GM21737 (cell line): ENCODE data around the gene BEST4.
"Not testable (repeated sequence)": the region's sequence is repeated elsewhere in the genome, so short reads cannot be mapped to it uniquely, and the experiment has no call there.

Experiments used
- ATAC-seq: cut with Tn5 transposase; IDR thresholded peaks from one replicate; pipeline ENCODE4 v1.9.1; 2021; ENCODE audit warnings: mild to moderate bottlenecking, moderate library complexity; ENCODE audit not compliant: unreplicated experiment

BEST4 gene

DNA sequence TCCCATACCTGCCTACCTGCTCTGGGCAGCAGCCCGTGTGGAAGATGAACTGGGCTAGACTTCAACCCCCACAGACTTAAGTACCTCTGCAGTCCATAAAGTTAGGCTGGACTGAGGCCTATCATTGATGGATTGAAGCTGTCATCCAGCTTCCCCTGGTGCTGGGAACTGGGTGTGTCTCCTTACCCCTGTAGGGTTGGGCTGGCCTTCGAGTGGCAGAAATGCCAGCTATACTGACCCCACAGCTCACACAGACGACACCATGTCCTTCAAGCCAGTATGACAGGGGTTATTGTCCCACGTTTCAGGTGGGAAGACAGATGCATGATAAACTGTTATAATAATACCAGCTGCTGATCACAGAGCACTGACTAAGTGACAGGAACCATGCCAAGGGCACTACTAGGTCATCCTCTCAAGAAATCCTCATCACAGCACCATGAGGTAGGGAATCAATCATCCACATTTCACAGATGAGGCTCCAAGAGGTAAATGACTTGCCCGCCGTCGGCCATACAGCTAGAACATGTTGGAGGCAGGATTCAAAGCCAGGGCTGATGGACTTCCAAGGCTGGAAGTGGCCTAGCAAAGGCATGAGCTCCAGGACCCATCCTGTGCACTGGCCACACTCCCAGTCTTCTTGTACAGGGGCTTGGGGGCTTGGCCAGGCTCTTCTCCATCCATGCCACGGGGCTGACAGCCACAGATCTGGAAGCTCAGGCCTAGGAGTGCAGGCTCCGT lies at the start of gene BEST4:
TSS of gene BEST4 (minus strand) at position 51 of the 741 bp plus-strand sequence. CDS start 465 bp downstream, outside the sequence.
- ATAC-seq = no peak

DNA sequence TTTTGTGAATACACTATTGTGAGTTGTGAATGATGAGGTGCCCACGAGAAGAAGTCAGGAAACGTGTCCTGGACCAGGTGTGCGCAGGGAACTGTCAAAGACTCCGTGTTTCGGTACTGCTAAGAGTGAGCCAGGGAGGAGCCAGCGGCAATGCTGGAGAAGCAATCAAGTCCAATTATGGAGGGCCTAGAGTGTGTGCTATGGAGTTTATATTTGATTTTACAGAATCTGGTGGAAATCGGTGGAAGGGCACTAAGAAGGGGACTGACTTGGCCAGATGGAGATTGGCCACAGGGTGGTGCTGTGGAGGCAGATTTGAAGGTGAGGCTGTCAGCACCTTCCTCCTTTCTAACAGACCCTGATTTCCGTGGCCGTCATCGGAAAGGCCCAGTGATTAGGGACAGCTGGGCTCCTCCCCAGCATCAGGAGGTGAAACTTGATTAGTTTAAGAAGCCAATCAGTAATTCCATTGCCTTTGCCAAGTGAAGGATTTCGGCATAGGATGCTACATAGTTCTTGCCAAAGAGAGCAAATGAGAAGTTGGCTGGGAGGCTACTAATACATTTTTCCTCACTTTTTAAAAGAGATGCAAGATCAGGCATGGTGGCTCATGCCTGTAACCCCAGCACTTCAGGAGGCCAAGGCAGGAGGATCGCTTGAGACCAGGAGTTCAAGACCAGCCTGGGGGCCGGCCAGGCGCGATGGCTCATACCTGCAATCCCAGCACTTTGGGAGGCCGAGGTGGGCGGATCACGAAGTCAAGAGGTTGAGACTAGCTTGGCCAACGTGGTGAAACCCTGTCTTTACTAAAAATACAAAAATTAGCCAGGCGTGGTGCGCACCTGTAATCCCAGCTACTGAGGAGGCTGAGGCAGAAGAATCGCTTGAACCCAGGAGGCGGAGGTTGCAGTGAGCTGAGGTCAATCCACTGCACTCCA lies 48.0 kb upstream of the BEST4 start:
- peak; percentile 53 for ATAC-seq

DNA sequence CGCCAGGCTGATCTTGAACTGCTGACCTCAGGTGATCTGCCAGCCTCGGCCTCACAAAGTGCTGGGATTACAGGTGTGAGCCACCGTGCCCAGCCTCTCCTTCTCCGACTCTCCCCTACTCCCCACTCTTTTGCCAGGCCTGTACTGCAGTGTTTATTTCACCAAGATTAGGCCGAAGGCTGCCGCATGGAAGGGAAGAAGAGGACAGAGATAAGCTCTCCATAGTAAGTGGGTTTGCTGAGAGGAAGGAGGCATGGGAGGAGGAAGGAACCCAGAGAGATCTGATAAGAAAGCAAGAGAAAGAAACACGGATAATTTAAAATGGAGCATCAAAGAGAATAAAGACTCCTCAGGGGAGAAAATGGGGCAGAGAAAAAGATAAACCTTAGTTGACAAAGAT lies 46.4 kb upstream of the BEST4 start:
- ATAC-seq = no peak

DNA sequence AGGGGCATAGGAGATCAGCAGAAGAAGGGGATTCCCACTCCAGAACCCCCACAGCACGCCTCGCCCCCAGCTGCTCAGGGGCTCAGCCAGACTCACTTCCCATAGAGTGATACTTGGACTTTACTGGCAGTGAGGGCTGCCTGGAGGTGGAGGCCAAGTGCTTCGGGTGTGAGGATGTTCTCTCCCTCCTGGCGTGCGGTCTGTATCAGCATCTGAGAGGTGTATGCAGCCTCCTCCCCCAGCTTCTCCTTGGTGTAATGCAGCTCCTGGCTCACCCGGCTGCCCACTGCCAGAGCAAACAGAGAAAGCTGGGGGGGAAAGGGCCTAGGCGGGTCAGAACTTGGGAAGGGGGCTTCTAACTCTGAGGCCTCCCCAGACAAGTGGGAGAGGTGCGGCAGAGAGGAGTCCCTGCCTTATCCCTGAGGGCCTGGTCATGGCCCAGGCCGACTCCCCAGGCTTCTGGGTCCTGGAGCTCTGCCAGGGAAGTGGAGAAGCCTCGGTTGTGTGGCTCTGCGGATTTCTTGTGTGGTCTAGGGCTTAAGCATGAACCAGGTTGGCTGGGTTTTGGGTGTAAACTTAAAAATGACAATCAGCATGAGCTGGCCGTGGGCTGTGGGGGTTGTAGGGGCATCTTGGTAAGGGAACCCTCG lies 44.2 kb upstream of the BEST4 start:
- no peak for ATAC-seq

DNA sequence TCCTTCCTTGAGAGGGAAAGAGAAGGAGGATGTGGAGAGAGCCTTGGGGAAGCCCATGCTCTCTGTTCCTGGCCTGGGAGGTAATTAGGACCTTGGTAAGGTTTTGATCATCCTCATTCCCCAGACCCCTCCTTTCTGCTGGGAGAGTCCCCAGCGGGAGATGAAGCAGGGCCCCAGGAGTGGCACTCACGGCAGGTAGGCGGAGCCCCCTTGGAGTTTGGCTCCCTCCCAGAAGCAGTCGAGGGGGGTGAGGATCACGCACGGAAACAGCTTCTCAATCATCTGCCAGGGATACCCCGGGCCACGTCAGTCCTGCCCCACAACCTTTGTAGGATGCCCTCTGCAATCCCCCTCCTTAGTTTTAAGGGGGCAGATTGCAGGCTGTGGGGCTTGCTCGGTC lies 43.5 kb upstream of the BEST4 start:
- ATAC-seq = no peak

DNA sequence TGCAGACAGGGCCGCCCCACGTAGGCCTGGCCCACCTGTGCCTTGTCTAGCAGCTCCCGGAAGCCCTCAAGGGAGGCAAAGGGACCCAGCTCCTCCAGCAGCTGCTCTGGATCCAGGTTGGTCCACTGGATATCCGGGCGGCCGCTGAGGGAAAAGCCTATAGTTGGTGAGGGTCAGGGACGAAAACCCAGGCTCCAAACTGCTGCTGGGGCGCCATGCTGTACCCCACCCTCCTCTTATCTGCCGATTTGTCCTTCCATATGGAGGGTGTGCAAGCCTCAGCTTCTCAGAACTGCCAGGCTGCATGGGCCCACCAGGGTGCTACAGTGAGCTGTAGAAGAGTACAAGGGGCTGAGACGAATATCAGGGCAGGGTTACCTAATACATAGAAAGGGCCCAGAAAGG lies 42.9 kb upstream of the BEST4 start:
- ATAC-seq = no peak

DNA sequence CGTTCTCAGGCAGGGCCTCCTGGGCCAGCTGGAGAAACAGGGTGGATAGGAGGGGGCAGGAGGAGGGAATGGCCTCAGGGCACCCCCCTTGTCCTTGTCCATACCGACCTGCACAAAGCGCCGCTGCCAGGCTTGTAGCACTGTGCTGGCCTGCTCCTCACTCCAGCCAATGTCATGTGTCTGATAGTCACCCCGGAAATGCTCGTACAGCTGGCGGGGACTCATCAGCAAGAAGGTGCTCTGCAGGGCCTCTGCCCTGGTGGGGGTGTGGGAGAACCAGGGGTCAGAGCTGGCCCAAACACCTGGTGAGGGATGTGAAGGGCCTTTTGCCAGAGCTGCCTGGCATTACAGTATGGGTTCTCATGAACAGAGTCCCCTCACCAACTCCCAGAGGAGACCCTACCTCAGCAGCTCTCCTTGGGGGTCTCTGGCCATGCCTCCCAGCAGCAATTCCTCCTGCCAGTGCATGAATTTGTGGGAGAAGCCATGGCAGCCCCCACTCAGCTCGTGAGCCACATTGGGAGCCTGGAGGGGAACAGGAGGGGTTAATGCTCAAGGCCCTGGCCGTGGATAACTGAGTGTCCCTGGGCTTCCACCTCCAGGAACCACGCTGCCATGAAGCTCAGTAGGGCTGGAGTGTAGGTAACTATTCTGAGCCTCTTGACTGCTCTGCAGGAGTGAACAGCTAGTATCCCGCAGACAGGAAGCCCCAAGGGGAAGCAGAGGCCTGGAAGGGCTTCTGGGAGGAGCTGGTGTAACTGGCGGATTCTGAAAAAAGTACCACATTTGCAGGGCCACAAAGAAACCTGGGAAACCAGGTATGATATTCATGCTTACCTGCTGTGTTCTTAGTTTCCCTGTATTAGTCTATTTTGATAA lies 41.8 kb upstream of the BEST4 start:
- no peak for ATAC-seq

DNA sequence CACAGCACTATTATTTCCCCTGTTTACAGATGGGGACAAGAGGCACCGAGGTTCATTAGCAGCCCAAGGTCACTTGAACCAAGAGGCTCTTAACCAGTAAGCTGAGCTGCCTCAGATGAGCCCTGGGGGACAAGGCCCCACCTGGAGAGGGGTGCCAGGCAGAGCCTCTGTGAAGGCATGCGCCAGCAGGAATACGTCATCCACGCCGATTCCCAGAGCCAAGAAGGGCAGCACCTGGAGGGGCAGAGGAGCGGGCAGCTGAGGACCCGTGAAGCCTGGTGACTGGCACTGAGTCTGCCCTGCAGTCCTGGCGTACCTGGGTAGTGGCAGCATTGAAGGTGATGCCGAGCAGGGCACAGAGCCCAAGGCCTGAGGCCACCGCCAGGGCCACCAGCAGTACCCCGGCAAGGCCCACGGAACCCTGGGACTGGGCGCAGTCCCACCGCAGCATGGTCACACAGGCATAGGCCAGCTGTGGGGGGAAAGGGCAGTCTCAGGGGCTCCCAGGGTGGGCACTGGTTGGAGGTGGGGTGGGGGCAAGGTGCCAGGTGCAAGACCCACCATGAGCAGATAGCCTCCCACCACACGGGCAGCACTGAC lies 41.0 kb upstream of the BEST4 start:
- no peak for ATAC-seq

DNA sequence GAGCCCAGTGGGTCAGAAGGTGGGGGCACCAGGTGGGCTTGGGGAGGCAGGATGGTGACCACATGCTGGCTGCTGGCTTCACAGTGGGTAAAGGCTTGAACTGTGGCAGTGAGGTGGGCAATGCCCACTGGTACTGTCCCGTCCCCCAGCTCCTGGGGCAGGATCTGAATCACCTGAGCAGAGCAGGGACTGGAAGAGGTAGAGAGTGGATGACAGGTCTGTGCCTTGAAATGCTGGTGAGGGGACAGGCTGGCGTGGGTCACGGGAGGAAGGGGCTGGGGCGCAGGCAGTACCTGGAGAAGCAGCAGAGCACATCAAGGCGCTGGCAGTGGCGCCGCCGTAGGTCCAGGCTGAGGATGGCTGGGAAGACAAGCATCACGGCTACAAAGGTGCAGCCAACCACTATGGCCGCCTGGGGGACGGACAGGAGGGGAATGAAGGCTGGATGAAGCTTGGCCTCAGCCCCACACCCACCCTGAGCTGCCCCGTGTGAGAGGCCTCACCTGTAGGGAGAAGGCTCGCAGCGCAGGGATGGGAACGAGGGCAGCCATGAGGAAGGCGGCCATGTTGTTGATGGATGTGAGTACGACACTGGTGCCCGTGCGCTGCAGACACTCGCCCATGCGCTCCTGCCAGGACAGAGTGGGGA lies 40.2 kb upstream of the BEST4 start:
- no peak for ATAC-seq

DNA sequence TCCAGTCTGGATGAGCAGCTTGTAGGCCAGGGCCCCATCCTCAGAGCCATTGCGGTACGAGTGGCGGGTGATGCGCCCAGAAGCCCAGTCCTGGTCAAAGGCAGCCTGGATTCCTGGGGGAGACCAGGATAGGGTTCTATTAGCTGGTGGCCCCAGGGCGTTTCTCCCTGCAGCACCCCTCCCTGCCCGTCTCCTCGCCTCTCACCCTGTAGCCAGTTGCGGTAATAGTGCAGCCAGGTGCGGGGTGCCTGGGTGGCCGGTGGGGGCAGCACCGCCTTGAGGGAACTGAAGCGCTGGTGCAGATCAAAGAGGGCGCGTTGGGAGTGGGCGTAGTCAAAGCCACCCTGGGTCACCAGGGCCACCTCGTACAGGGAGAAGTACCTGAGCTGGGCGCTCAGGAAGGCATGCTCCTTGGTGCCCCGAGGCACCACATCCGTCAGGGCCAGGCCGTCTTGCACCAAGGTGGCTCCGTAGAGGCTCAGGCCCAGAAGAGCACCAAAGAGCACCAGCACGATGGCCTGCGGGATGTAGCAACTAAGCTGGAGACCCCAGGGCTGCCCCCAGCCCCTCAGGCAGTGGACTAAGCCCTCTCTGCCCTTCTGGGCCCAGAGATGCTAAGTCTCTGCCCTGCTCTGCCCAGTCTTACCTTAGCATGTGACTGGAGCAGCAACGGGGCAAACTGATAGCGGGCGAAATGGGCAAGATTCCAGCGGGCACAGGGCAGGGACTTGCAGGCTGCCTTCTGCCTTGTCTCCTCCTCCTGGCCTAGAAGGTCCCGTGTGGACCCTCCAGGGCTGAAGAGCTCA lies 39.4 kb upstream of the BEST4 start:
- no peak for ATAC-seq

DNA sequence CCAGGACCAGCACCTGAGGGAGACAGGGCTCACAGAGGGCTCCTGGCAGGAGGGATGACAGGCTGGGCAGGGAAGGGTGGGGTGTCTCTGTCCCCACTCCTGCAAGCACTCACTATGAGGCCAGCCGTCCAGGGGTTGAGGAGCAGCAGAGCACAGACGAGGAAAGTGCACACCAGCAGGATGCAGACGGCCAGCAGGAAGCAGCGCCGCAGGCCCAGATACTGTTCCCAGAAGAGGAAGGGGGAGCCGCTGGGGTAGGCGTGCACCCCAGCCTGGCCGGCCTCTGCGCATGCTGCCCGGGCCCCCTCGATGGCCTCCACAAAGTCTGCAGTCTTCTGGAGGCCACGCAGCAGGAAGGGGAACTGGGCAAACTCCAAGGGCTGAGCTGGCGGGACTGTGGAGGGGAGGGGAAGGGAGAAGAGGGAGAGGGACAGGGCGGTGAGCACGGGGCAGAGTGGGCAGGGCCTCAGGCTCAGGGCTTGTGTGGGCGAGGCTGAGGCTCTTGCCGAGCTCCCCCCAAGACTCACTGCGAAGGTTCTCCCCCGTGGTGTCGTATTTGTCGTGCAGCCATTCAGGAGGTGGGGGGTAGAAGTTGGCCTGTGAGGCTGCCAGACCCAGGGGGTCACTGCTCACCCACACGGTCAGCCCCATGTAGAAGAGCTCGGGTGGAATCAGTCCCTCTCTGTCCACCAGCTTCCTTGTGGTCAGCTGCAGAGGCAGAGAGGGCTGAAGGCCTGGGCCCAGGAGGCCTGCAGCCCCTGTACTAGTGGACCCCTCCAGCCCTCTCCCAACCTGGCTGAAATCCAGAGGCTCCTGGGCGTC lies 38.6 kb upstream of the BEST4 start:
- ATAC-seq = no peak

DNA sequence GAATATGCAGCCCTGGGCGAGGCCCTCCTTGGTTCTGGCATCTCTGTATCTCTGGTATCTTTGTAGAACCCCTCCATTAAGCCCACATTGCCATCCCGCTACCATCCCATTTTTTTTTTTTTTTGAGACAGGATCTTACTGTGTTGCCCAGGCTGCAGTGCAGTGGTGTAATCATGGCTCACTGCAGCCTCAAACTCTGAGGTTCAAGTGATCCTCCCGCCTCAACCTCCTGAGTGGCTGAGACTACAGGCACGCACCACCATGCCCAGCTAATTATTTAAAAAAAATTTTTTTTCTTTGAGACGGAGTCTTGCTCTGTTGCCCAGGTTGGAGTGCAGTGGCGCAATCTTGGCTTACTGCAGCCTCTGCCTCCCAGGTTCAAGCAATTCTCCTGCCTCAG lies 36.4 kb upstream of the BEST4 start:
- ATAC-seq = not testable (repeated sequence)

DNA sequence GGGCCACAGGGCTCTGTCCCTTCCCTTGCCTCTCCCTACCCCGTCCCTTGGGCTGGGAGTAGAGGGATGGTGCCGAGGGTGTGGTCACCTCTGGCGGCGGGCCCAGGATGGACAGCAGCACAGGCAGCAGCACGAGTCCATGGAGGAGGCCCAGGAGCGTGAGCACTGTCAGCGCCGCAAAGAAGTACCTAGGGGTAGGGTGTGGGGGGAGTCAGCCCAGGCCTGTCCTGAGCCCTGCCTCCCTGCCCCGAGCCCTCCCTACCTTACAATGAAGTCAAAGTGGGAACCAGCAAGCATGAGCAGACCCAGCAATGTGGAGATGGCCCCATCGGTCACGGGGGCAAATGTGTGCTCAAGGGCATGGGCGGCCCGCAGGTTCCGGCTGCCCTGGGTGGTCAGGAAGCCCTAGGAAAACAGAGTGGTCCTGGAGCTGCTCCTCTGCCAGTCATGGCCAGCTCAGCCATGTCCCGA lies 35.0 kb upstream of the BEST4 start:
- no peak for ATAC-seq

DNA sequence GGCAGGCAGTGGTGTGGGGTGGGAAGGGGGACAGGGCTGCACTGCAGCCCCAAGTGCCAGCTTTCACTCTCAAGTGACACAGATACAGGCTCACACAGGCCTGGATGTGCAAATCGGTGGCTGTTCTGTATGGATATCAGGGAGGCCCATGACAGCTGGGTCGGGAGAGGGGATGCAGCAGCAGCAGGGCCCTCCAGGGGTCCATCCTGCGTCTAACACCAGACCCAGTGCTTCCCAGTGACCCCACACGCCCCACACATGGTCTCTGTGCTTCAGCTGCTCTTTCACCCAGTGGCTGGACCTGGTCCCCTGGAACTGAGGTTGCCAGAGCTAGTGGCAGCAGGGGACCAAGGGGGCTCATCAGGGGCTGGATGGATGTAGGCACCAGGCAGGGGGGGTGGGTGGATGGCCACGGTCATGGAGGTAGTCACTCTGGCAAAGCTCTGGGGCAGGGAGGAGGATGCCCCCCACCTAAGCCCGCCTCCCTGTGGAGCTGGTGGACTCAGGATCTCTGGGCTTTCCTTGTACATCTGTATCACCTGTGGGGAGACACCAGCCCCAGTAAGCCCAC lies 34.2 kb upstream of the BEST4 start:
- no peak for ATAC-seq

DNA sequence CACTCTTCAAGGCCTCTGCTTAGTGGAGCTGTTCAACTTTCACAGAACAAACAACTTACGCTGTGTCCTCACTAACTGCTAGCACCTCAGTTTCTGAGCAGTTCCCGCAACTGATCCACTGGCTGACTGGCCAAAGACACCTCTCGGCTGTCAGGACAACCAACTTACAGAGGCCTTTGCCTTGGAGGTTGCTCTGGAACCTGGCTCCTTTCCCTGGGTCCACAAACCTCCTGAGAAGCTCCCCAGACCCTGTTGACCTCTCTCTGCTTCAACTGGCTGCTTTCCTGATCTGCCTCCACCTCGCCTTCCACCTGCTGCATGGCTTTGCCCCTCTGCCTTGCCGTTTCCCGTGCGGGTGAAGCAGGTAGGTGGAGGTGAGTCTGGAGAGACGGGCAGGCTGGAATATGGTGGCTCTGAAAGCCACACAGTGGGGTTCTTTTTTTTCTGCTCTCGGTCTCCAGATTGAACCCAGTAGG lies 33.3 kb upstream of the BEST4 start:
- ATAC-seq = no peak

DNA sequence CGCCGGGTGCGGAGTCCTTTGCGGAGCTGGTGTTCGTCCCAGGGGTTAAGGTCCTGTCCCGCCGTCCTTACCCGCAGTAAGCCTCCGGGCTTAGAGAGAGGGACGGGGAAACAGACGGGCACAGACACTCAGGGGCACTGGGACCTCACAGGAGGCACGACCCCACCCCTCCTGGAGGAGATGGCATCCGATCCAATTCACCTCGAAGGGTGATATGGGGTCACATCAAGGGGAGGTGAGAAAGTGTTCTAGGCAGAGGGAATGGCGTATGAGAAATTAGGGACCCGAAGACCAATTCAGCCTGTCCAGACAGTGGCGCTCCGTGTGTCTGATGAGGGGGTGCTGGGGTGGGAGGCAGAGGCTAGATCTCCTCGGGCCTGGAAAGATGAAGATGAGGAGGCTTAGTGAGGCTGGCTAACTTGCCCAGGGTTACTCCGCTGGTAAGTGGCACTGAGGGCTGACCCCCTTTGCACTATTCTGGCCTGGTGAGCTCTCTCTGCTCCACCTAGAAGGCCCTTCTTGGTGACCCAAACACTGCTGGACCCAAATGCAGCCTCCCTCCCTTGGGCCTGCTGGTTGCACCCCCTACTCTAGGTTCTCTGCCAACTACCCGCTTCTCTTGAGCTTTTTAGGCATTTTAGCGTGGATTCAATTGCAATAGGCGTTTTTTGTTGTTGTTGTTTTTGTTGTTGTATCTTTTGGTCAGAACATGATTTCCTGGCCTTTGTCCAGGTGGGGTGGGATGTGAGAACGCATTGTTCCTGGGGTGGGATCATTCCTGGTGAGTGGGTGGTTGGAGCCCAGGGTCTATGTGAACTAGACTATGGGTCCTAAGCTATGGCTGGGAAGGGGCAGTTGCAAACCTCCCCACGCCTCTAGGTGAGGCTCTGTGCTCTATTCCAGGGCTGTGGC lies 32.6 kb upstream of the BEST4 start:
- no peak for ATAC-seq
